DND-41 (cell line): ENCODE measurements around the gene MIPOL1.

ENCODE experiments used
- ATAC-seq: fragments of 200-7000 bp; cut with Tn5 transposase; 3 replicates; pipeline ENCODE4 v1.9.1; 2021; ENCODE audit warnings: low read depth; ENCODE audit not compliant: insufficient read depth
- DNase-seq: peaks from one replicate; pipeline ENCODE4 v3.0.0-alpha.2; 2020
- H2AFZ ChIP-seq: 2 replicates; pipeline ENCODE4 v1.6.0; 2012; ENCODE audit warnings: low read depth, low read length
- H3K27ac ChIP-seq: 2 replicates; pipeline ENCODE4 v1.5.1; 2012; ENCODE audit warnings: low read length, inconsistent platforms
- H3K27me3 ChIP-seq: fragments of 200-600 bp; sonication (generic); 2 replicates; pipeline ENCODE4 v1.6.0; 2012; ENCODE audit warnings: low read length, mild to moderate bottlenecking, inconsistent platforms; ENCODE audit not compliant: insufficient read depth, poor library complexity
- H3K36me3 ChIP-seq: 2 replicates; pipeline ENCODE4 v1.5.1; 2012; ENCODE audit warnings: low read length, inconsistent platforms; ENCODE audit not compliant: insufficient read depth
- H3K4me1 ChIP-seq: 2 replicates; pipeline ENCODE4 v1.5.1; 2012; ENCODE audit warnings: mild to moderate bottlenecking, low read length; ENCODE audit not compliant: insufficient read depth
- H3K4me2 ChIP-seq: 2 replicates; pipeline ENCODE4 v1.6.0; 2012; ENCODE audit warnings: mild to moderate bottlenecking, moderate library complexity, low read length, inconsistent platforms; ENCODE audit not compliant: insufficient read depth
- H3K4me3 ChIP-seq, 2 experiments: fragments of 200-600 bp in 1 of 2; shearing (Covaris generic) in 1 of 2; 2 replicates each; pipeline ENCODE4 v1.5.1; 2012 to 2016; ENCODE audit warnings: inconsistent platforms in 2 of 2, low read length in 2 of 2, mild to moderate bottlenecking in 2 of 2, low read depth in 1 of 2, moderate library complexity in 1 of 2
- H3K79me2 ChIP-seq: 2 replicates; pipeline ENCODE4 v1.6.0; 2012; ENCODE audit warnings: low read length, inconsistent platforms; ENCODE audit not compliant: insufficient read depth
- H3K9ac ChIP-seq: 2 replicates; pipeline ENCODE4 v1.6.0; 2012; ENCODE audit warnings: low read depth, mild to moderate bottlenecking, inconsistent platforms, low read length, moderate library complexity
- H3K9me3 ChIP-seq: 2 replicates; pipeline ENCODE4 v1.5.1; 2012; ENCODE audit warnings: low read length, moderate library complexity, mild to moderate bottlenecking, inconsistent platforms; ENCODE audit not compliant: insufficient read depth, severe bottlenecking
- H4K20me1 ChIP-seq: 2 replicates; pipeline ENCODE4 v1.6.0; 2012; ENCODE audit warnings: low read length; ENCODE audit not compliant: insufficient read depth
- EZH2 ChIP-seq: IDR thresholded peaks from 3 replicates; pipeline ENCODE4 v1.6.1; 2012; ENCODE audit warnings: borderline replicate concordance, low read depth, mild to moderate bottlenecking, moderate library complexity, low read length, inconsistent platforms; ENCODE audit not compliant: severe bottlenecking
- TF ChIP-seq, protein P1 (sequence below): IDR thresholded peaks from 2 replicates; pipeline ENCODE4 v1.5.1; 2012; ENCODE audit warnings: borderline replicate concordance, low read length, moderate library complexity, mild to moderate bottlenecking; ENCODE audit not compliant: poor library complexity, severe bottlenecking; ENCODE audit errors: extremely low read depth

The MIPOL1 gene

DNA sequence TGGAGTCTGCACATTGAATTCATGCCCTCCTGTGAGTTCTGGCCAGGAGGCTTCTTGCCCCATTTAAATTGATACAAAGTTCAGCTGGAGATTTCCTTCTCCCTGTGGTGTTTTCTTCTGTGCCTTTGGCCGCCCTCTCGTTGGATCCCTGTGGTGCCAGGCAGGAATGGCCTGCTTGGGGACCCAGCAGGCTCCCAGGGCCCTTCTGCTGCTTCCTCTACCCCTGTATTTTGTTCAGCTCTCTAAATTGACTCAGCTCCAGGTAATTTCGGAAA is 200.1 kb downstream of the MIPOL1 start:
- H3K9me3 ChIP-seq: no peaks in the 10 kb centered on the region
- DNase-seq (no peak), ATAC-seq (no peak)
- no peak overlapping the region for H3K9ac ChIP-seq
- H3K27ac ChIP-seq: no peak overlapping the region
- H3K79me2 ChIP-seq: no peaks in the 10 kb centered on the region
- no peak overlapping the region for H3K4me3 ChIP-seq
- H2AFZ ChIP-seq: no peak overlapping the region
- no peaks in the 10 kb centered on the region for H3K4me1 ChIP-seq
- H3K27me3 ChIP-seq: no peaks in the 10 kb centered on the region
- no peaks in the 10 kb centered on the region for H4K20me1 ChIP-seq
- TF ChIP-seq EZH2: no peak
- no peaks in the 10 kb centered on the region for H3K36me3 ChIP-seq
- no peak overlapping the region for H3K4me2 ChIP-seq

DNA sequence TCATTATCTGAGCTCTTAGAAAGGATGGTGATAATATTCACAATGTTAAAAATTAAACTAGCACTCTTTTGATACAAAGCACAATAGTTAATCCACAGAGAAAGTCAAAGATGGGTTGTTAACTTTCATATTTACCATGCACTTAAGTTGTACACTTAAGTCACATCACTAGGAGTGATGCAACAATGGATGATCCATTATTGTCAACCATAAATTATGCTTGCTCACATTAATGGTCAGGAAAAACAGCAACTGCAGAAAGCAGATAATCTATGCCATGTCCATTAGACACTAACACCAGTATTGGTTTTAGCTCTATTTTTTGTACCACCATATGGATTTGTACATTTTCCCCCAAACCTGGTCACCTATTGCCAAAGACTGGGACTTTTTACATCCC is 201.8 kb downstream of the MIPOL1 start:
- Histone ChIP-seq H4K20me1 (no peaks in the 10 kb centered on the region), H3K79me2 (no peaks in the 10 kb centered on the region), H3K4me3 (no peak overlapping the region), H3K4me2 (no peak overlapping the region), H3K9ac (no peak overlapping the region), H3K4me1 (no peaks in the 10 kb centered on the region), H3K36me3 (no peaks in the 10 kb centered on the region), H3K9me3 (no peaks in the 10 kb centered on the region), H3K27ac (no peak overlapping the region), H2AFZ (no peak overlapping the region), H3K27me3 (no peaks in the 10 kb centered on the region)
- ATAC-seq (no peak), DNase-seq (no peak)
- TF ChIP-seq, protein P1, sequence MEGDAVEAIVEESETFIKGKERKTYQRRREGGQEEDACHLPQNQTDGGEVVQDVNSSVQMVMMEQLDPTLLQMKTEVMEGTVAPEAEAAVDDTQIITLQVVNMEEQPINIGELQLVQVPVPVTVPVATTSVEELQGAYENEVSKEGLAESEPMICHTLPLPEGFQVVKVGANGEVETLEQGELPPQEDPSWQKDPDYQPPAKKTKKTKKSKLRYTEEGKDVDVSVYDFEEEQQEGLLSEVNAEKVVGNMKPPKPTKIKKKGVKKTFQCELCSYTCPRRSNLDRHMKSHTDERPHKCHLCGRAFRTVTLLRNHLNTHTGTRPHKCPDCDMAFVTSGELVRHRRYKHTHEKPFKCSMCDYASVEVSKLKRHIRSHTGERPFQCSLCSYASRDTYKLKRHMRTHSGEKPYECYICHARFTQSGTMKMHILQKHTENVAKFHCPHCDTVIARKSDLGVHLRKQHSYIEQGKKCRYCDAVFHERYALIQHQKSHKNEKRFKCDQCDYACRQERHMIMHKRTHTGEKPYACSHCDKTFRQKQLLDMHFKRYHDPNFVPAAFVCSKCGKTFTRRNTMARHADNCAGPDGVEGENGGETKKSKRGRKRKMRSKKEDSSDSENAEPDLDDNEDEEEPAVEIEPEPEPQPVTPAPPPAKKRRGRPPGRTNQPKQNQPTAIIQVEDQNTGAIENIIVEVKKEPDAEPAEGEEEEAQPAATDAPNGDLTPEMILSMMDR: no peak
- no peak for TF ChIP-seq EZH2

DNA sequence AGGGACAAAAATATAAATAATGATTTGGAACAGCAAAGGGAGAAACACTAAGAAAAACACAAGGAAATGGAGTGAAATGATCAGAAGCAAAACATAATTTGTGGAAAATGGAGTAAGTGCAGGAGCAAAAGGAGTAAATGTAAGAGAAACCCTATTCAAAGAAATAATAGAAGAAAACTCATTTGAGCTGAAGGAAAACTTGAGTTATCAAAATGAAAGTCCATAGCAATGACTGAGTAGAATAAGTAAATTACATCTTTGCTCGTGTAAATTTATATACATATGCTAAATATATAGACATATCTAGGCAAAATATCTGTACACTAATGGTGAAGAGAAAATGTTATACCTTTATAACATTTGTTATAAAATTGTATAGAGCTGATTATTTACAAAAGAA is 203.4 kb downstream of the MIPOL1 start:
- no peak for ATAC-seq
- Histone ChIP-seq H2AFZ (no peak overlapping the region), H3K4me2 (no peak overlapping the region), H3K27me3 (no peaks in the 10 kb centered on the region), H3K4me3 (no peak overlapping the region), H3K79me2 (no peaks in the 10 kb centered on the region), H3K27ac (no peak overlapping the region), H3K9ac (no peak overlapping the region), H3K4me1 (no peaks in the 10 kb centered on the region), H3K36me3 (no peaks in the 10 kb centered on the region), H4K20me1 (no peaks in the 10 kb centered on the region), H3K9me3 (no peaks in the 10 kb centered on the region)
- DNase-seq: no peak
- TF ChIP-seq, protein P1: no peak
- TF ChIP-seq EZH2: no peak

DNA sequence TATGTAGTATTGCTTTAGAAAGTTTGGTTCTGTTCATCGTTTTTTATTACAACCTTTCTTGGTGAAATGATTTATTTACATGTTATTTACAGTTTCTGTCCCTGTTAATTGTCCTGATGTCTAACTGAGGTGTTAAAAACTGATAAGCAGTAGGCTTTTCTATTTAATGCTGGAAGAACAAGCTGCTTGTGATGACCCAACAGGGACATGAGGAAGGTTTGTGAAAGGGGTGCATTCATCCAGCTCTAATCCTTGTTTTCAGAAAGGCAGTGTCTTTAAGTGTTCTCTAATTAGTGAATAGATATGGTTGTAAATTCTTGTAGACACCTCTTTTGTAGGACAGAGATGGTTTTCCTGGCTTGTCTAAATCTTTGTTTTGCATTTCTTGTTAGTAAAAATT is 205.9 kb downstream of the MIPOL1 start:
- ATAC-seq: no peak
- Histone ChIP-seq H3K27ac (no peak overlapping the region), H3K4me3 (no peak overlapping the region), H3K36me3 (no peaks in the 10 kb centered on the region), H3K4me2 (no peak overlapping the region), H3K4me1 (no peaks in the 10 kb centered on the region), H2AFZ (no peak overlapping the region), H3K9ac (no peak overlapping the region), H3K79me2 (no peaks in the 10 kb centered on the region), H4K20me1 (no peaks in the 10 kb centered on the region), H3K27me3 (no peaks in the 10 kb centered on the region), H3K9me3 (no peaks in the 10 kb centered on the region)
- TF ChIP-seq, protein P1: no peak
- TF ChIP-seq EZH2: no peak
- DNase-seq: no peak
